T-helper 17 cell (primary cell): Measurements from ENCODE around the gene RAB12. TPM values are rescaled to one million over a fixed set of nuclear protein-coding genes. Genes with fewer than 3 reads are reported as not detected.

ENCODE experiments used
- ATAC-seq: fragments of 150-1000 bp; cut with Tn5 transposase; 2 replicates; pipeline ENCODE4 v1.10.0; 2021; ENCODE audit warnings: mild to moderate bottlenecking, moderate library complexity
- DNase-seq, 3 donors: peaks; one replicate each; pipeline versions ENCODE4 v3.0.0 to v3.0.0-alpha.2; 2020 to 2021
- H3K9me3 ChIP-seq: one replicate; pipeline ENCODE4 v1.7.0; 2013; ENCODE audit warnings: low read length, mild to moderate bottlenecking; ENCODE audit not compliant: control insufficient read depth, poor library complexity, severe bottlenecking
- H3K27ac Mint-ChIP-seq: one replicate; pipeline ENCODE4 v1.8.0; 2022; ENCODE audit warnings: mild to moderate bottlenecking, moderate library complexity, mixed read lengths
- H3K27me3 Mint-ChIP-seq: one replicate; pipeline ENCODE4 v1.8.0; 2022; ENCODE audit warnings: mixed read lengths
- H3K36me3 Mint-ChIP-seq: one replicate; pipeline ENCODE4 v1.8.0; 2022; ENCODE audit warnings: low read depth, mixed read lengths
- H3K4me1 Mint-ChIP-seq: one replicate; pipeline ENCODE4 v1.8.0; 2022; ENCODE audit warnings: mild to moderate bottlenecking, mixed read lengths
- H3K4me3 Mint-ChIP-seq: one replicate; pipeline ENCODE4 v1.8.0; 2022; ENCODE audit warnings: mild to moderate bottlenecking, moderate library complexity, mixed read lengths
- total RNA-seq, 4 donors: library from RNA in 2 of 4; stranded (reverse) in 2 of 4; gene quantifications; one replicate each; pipeline ENCODE4 v1.2.3 and lab custom pipeline; 2022 to 2026

Gene RAB12
- total RNA-seq, 2 donors from 2014 or later, result 15.8 to 16.5 TPM

DNA sequence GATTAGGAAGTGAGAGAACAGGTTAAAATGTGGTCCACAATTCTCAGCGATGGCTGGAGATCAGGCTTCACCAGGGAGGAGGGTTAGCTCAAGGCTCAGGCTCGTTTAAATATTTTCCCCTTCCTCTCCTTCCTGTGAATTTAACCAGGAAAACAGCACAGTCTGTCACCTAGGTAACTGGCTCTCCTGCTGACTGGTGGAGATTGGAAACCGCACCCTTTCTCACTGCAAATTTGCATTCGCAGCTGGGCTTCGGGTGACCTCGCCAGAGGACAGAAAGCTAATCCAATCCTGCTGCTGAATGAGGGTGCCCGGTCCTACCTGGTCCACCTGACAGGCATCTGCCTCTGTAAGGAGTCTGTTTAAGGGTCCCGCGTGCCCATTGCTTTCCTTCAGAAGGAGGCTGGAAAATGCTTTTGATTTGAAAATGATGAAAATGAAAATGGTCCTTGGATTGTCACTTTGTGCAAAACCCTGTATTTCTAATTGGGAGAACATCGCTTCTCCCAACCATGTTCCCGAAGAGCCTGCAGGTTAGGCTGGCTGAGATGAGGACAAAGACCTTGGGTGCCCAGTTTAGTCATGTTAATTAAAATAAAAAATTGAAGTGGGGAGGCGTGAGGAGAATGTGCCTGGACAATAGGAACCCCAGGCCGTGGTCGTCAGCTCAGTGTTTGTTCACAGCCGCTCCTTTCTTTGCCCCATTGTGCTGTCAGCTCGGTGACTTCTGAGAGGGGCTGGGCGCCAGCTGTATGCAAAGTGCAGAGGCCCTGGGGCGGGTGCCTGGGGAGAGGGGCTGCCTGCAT is 52.7 kb downstream of the RAB12 start:
- Mint-ChIP-seq H3K4me3 (no peak overlapping the region), H3K36me3 (no peaks in the 10 kb centered on the region), H3K4me1 (peaks cover 5% of the 10 kb centered on the region), H3K27me3 (peaks cover 25% of the 10 kb centered on the region), H3K27ac (no peak overlapping the region)
- DNase-seq, result no peak
- no peaks in the 10 kb centered on the region for H3K9me3 ChIP-seq
- ATAC-seq, result no peak

DNA sequence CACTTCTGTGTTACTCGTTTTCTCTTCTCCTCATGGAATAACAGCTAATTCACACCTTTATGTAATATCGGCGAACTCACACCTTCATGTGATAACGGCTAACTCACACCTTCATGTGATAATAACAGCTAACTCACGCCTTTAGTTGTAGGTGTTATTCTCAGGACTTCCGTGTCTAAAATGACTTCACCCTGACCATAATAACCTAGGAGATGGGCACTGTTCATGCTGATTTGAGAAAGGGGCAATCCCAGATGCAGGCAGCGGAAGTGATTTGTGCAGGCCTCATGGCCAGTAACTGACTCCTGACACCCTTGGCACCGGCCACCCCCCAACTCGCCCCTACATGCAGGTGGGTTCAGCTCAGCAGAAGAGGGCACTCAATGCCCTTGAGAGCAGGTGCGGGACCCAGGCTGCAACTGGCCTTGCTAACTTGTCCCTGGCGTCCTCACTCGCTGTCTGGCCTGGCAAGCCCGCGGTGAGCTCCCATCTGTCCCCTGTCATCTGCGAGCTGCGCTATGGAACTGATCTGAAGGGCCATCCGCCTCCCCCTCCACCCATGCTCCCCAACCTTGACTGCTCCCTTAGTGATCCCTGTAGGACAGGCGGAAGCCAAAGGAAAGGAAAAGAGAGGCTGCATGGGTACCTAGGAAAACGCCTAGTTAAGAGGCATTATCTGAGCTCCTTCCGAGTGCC is 53.5 kb downstream of the RAB12 start:
- Mint-ChIP-seq H3K27me3 (peaks cover 18% of the 10 kb centered on the region), H3K4me3 (no peak overlapping the region), H3K4me1 (peaks cover 5% of the 10 kb centered on the region), H3K27ac (no peak overlapping the region), H3K36me3 (no peaks in the 10 kb centered on the region)
- DNase-seq (no peak), ATAC-seq (no peak)
- H3K9me3 ChIP-seq, result no peaks in the 10 kb centered on the region

DNA sequence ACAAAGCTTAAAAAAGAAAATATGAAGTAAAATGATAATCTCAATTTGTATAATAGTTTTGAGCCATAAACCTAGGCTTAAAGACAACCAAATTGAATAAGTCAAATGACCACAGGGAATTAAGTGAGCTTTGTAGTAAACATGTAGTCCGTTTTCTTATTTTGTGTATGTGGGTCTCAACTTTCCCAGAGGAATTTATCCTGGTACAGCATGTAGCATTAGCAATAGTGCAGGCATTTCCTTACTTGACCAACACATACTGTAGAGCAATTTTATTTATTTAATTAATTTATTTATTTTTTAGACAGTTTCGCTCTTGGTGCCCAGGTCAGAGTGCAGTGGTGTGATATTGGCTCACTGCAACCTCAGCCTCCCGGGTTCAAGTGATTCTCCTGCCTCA is 58.6 kb downstream of the RAB12 start:
- no peak overlapping the region for H3K27ac Mint-ChIP-seq
- H3K36me3 Mint-ChIP-seq, result no peaks in the 10 kb centered on the region
- ATAC-seq (no peak), DNase-seq (no peak)
- H3K9me3 ChIP-seq, result no peaks in the 10 kb centered on the region
- no peaks in the 10 kb centered on the region for H3K4me1 Mint-ChIP-seq
- H3K27me3 Mint-ChIP-seq, result peaks cover 9% of the 10 kb centered on the region
- no peak overlapping the region for H3K4me3 Mint-ChIP-seq

DNA sequence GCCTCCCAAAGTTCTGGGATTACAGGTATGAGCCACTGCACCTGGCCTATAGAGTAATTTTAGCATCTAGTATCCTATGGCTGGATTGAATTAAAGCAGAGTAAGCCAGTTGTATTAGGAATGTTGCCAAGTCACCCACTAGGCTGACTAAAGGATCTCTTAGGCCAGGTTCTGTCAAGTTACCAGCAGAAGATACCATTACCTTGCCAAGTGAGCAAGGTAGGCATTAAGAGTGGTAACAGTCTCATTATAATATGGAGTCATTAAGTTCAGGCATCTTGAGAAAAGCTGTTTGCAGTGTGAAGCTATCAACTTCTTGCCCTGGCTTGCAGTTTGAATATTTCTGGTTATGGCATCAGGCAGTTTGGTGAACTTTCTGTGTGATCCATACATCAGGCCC is 59.1 kb downstream of the RAB12 start:
- Mint-ChIP-seq H3K4me1 (no peaks in the 10 kb centered on the region), H3K27me3 (peaks cover 3% of the 10 kb centered on the region), H3K27ac (no peak overlapping the region), H3K4me3 (no peak overlapping the region), H3K36me3 (no peaks in the 10 kb centered on the region)
- DNase-seq, result no peak
- no peaks in the 10 kb centered on the region for H3K9me3 ChIP-seq
- ATAC-seq, result no peak

GRCh38 chr18:8669571-8669970 is 60.3 kb downstream of the RAB12 start:
- ATAC-seq, result no peak
- Mint-ChIP-seq H3K4me3 (no peak overlapping the region), H3K4me1 (no peaks in the 10 kb centered on the region), H3K27ac (no peak overlapping the region), H3K36me3 (no peaks in the 10 kb centered on the region), H3K27me3 (no peaks in the 10 kb centered on the region)
- no peak for DNase-seq
- H3K9me3 ChIP-seq, result no peaks in the 10 kb centered on the region

GRCh38 chr18:8673256-8674209 is 64.3 kb downstream of the RAB12 start:
- ATAC-seq (no peak), DNase-seq (no peak)
- Mint-ChIP-seq H3K27ac (no peak overlapping the region), H3K27me3 (peaks cover 11% of the 10 kb centered on the region), H3K36me3 (no peaks in the 10 kb centered on the region), H3K4me1 (no peaks in the 10 kb centered on the region), H3K4me3 (no peak overlapping the region)
- no peaks in the 10 kb centered on the region for H3K9me3 ChIP-seq

- DNase-seq, result no peak
- Mint-ChIP-seq H3K36me3 (no peaks in the 10 kb centered on the region), H3K27me3 (peaks cover 11% of the 10 kb centered on the region)
Observed at GRCh38 chr18:8675057-8675456, 65.8 kb downstream of the RAB12 start.

GRCh38 chr18:8681196-8681595 is 72.0 kb downstream of the RAB12 start:
- Mint-ChIP-seq H3K4me1 (no peaks in the 10 kb centered on the region), H3K4me3 (no peak overlapping the region), H3K27me3 (peaks cover 13% of the 10 kb centered on the region), H3K27ac (no peak overlapping the region), H3K36me3 (peaks cover 3% of the 10 kb centered on the region)
- H3K9me3 ChIP-seq, result no peaks in the 10 kb centered on the region
- no peak for ATAC-seq
- no peak for DNase-seq

More at GRCh38 chr18:8675057-8675456, 65.8 kb downstream of the RAB12 start:
- H3K4me1 Mint-ChIP-seq, result no peaks in the 10 kb centered on the region
- no peak for ATAC-seq
- H3K4me3 Mint-ChIP-seq, result no peak overlapping the region
- no peaks in the 10 kb centered on the region for H3K9me3 ChIP-seq
- no peak overlapping the region for H3K27ac Mint-ChIP-seq

DNA sequence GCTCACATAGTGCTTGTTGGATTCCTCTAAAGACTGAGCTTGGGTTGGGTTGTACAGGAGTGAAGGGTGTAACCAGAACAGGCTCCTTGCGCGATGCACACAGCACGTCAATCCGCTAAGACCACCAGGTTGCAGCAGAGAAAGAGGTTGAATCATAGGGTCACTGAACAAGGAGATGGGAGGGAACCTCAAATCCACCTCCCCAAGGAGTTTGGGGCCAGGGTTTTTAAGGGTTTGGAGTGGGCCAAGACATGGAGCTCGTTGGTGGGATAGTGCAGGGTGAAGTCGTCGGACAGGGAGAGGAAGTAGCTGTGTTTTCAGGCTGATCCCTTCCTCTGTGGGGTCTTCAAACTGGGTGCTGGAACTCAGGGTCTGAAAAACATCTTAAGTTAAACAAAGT is 75.3 kb downstream of the RAB12 start:
- peaks cover 3% of the 10 kb centered on the region for H3K36me3 Mint-ChIP-seq
- DNase-seq, result no peak
- ATAC-seq, result no peak
- H3K9me3 ChIP-seq, result no peaks in the 10 kb centered on the region
- H3K27ac Mint-ChIP-seq, result no peak overlapping the region
- H3K4me1 Mint-ChIP-seq, result no peaks in the 10 kb centered on the region
- peaks cover 23% of the 10 kb centered on the region for H3K27me3 Mint-ChIP-seq
- H3K4me3 Mint-ChIP-seq, result no peak overlapping the region

DNA sequence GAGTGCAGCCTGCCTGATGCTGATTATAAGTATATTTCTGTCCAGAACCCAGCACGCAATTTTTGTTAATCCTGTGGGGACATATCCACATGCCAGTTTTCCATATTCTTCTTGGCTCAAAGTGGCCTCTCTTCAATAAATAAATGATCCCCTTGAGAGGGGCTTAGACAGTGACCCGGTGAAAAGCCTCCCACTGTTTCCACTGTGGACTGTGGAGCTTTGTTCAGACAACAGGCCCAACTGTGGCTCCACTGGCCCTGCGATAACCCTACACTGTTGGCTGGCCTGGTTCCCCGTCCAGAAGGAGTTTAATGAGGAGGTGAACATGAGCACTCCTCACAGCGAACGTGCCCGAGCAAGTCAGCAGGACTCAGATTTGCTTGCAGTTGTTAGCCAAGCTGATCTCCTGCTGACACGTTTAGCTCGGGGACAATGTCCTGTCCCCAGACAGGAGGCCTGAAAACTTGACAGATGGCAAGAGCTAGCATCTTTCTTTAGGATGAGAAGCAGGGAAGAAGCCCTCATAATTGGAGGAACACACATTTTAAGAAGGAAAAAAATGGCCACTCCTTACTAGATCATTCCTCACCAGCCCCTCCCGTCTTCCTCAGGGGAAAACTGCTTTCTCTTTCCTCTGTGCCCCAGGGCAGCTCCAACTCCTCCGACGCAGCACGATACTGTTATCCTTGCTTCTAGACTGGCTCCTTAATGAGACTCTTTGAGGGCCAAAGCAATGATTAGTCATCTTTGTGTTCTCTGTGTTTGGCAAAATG is 76.1 kb downstream of the RAB12 start:
- Mint-ChIP-seq H3K36me3 (peaks cover 3% of the 10 kb centered on the region), H3K27ac (no peak overlapping the region), H3K4me1 (no peaks in the 10 kb centered on the region), H3K27me3 (peaks cover 29% of the 10 kb centered on the region), H3K4me3 (no peak overlapping the region)
- ATAC-seq, result no peak
- no peak for DNase-seq
- H3K9me3 ChIP-seq, result no peaks in the 10 kb centered on the region

DNA sequence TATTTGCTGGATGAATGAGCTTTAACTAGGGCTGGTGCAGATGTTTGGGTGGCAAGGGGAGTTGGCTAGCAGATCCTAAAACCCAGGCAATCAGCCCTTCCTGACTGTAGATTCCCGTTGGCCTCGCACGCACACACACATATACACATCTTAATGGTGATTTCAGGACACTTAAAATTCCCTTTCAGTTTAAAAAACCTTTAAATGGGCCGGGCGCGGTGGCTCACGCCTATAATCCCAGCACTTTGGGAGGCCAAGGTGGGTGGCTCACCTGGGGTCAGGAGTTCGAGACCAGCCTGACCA is 76.6 kb downstream of the RAB12 start:
- H3K27ac Mint-ChIP-seq, result no peak overlapping the region
- no peaks in the 10 kb centered on the region for H3K4me1 Mint-ChIP-seq
- no peak for ATAC-seq
- peaks cover 33% of the 10 kb centered on the region for H3K27me3 Mint-ChIP-seq
- no peak for DNase-seq
- no peak overlapping the region for H3K4me3 Mint-ChIP-seq
- no peaks in the 10 kb centered on the region for H3K9me3 ChIP-seq
- peaks cover 3% of the 10 kb centered on the region for H3K36me3 Mint-ChIP-seq

DNA sequence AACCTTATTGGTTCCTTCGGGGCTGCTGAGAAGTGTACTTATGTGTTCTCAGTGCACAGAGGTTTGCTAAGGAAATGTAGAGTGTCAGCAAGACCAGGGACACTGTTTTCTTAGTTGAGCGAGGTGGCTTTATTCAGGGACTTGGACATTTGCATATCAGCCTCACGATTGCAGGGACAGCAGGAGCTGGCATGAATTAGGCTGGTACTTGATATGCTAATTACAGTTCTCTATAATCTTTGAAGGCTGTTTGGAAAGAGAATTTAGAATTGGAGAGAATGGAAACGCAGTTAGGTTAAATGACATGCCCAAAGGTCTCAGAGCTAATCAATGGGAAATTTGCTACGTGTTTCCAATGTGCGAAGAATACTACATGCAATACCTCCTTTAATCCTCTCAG is 77.4 kb downstream of the RAB12 start:
- Mint-ChIP-seq H3K36me3 (peaks cover 3% of the 10 kb centered on the region), H3K4me1 (no peaks in the 10 kb centered on the region), H3K27ac (no peak overlapping the region), H3K4me3 (no peak overlapping the region), H3K27me3 (peaks cover 33% of the 10 kb centered on the region)
- ATAC-seq (no peak), DNase-seq (no peak)
- no peaks in the 10 kb centered on the region for H3K9me3 ChIP-seq
